HG03175 (cell line): Measurements from ENCODE around the gene MYO3B.
A peak's percentile ranks its signal among the peaks of the same experiment; 100 is the strongest.
"Not testable (repeated sequence)": the region's sequence is repeated elsewhere in the genome, so short reads cannot be mapped to it uniquely, and the experiment has no call there.

ENCODE experiments used
- ATAC-seq: cut with Tn5 transposase; IDR thresholded peaks from one replicate; pipeline ENCODE4 v1.9.1; 2021; ENCODE audit warnings: mild to moderate bottlenecking, moderate library complexity; ENCODE audit not compliant: unreplicated experiment

The MYO3B gene

DNA sequence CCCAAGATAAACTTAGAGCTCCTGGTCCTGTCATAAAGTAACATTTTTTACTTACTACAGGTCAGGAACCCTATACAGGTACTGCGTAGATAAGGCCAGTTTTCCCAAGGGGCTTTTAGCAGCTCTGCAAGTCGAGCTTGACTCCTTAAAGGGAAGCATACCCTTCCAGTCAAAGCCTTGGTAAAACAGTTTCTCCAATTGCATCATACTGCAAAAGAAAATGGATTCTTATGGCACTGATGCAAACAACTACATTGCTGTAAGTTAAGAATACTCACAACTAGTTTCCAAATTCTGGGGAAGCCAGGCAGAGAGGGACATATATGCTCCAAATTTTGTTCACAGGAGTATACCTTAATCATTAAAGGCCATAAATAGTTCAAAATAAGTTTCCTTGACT, 31.0 kb downstream of the MYO3B start:
- ATAC-seq, result no peak

DNA sequence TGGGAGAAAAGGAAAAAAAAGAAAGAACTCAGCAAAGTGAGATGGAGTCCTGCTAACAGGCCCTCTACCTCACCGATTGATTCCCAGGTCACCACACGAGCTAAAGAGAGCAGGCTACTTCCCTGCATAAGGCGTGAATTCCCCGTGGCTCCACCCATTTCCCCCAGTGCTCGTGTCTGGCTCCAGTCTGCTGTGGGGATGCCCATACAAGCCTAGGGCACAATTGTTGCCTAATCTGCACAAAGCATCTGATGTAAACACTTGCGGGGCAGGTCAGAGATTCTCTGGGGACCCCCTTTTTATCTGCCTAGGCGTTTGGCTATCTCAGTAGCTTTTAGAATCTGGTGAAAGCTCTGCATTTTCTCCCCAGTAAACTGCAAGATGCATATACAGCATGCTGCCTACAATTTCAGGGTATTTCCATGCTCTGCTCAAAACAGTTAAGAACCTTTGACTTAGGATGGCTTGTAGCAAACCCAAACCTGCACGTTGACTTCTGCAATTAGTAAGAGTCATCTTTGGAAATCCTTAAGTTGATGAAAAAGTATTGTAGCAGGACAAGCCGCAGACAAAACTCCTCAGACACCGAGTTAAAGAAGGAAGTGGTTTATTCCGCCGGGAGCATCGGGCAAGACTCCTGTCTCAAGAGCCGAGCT, 34.8 kb downstream of the MYO3B start:
- no peak for ATAC-seq

DNA sequence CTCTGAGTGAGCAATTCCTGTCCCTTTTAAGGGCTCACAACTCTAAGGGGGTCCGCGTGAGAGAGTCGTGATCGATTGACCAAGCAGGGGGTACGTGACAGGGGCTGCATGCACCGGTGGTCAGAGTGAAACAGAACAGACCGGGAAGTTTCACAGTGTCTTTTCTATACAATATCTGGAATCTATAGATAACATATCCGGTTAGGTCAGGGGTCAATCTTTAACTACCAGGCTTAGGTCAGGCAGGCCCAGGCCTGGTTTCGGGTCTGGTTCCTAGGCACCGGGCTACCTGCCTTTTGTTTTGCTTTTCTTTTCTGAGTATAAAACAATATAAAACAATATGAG, 35.3 kb downstream of the MYO3B start:
- ATAC-seq, result not testable (repeated sequence)

DNA sequence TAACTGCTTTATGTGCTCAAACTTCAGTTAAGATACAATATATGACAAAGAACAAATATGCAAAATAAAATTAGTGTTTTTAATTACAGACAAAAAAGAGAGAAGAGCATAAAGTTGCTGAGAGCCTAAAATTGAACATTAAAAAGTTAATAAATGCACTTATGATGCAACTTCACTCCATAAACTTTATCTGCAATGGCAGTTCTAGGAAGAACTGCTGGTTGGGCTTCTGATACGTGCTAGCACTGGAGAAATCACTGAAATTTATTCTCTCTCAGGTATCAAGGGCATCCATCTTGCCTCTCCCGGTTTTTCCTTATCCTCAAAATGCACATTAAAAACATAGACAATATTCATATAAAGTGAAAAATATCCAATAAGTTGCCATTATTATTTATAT, 35.7 kb downstream of the MYO3B start:
- ATAC-seq, result no peak

DNA sequence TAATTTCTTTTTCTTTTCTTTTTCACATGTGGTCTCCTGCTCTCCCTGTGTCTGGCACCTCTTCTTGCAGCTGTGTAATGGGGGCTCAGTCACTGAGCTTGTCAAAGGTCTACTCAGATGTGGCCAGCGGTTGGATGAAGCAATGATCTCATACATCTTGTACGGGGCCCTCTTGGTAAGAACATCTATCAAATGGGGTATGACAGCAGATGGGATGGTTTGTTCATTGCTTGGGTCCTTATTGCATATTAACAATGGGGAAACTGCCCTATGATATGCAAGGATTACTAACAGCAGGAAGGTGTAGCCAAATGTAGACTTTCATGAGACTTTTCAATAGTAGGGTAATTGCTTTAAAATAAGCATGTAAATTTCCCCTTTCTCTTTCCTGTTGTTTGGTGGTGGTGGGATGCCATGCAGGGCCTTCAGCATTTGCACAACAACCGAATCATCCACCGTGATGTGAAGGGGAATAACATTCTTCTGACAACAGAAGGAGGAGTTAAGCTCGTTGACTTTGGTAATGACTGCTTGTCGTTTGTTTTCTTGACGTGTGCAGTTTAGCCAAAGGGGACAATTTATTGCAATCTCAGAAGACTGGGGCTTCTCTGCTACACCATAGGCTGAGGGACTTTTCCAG, 36.5 kb downstream of the MYO3B start:
- no peak for ATAC-seq

DNA sequence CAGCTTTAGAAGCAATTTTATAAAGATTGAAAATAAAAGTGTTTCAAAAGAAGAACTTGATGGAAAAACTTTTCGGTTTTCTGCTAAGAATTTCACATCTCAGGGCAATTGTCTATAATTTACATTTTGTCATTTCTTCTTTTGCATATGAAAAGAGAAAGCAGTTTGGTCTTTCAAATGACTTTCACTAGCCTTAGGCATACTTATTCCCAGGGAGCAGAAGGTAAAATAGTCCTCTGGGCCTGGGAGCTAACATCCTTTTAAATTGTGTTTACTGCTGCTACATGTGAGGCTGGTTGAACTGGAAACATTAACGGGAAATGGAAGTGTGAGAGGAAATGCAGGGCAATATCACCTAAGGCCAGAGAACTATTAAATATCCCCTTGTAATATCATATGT, 37.1 kb downstream of the MYO3B start:
- no peak for ATAC-seq

DNA sequence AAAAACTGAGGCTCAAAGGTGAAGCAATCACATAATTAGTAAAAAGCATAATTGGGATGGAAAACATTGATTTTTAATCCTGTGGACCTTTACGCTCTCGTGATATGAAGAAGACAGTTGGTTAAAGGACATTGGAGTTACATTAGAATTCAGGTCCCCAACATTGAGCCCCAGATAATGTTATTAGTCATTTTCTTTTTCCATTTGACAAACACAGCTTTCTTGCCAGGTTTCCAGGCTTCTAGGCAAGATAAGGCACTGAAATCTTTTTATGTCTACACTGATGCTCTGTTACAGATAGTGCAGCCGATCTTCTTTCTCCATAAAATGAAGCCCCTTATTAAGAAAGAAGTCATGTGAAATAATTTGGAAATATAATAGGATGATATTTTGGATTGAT, 38.5 kb downstream of the MYO3B start:
- ATAC-seq, result no peak

DNA sequence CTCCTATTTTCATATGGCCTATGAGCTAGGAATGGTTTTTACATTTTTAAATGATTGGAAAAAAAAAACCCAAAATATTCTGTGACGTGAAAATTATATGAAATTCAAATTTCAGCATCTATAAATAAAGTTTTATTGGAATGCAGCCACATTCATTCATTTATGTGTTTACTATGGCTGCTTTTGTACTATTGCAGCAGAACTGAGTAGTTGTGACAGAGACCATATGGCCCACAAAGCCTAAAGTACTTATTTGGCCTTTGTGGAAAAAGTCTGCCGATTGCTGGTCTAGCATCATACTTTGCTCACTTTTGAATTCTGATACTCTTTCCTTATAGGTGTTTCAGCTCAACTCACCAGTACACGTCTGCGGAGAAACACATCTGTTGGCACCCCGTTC, 39.0 kb downstream of the MYO3B start:
- no peak for ATAC-seq

DNA sequence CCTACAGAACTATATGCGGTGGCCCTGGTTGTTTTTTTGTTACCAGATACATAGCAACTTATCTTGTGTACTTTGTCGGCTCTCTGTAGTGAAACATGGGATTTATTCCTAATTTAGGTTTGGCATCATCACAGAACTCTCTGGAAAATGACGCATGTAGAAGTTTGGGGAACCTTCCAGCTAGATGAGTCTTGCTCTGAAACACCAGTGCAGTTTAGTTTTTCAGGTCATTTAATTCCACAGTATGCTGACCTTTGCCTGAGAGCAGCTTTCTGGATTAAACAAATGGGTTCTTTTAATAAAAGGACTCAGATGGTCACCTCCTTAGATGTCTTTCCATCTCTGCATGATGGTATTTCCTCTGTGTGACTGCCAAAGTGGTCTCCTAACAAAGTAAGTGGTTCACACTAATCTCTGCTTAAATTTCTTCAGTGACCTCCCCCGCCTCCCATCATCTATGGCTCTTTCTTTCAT, 39.9 kb downstream of the MYO3B start:
- no peak for ATAC-seq

DNA sequence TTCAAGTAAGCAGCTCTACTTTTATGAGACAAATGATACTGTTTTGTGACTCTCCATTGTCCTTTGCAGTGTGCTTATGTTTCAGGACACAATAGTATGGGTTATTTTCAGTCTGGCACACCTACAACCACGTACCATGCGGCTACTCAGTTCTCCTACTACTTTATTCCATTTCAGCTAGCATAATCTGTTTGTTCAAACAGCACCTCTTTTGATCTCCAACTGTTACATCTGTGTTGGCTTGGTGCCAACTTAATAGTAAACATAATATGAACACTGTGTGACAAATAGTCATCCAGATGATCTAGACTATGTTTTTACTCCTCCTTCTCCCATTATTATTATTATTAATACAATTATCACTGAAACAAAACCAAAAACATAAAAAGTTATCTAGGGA, 40.5 kb downstream of the MYO3B start:
- no peak for ATAC-seq

DNA sequence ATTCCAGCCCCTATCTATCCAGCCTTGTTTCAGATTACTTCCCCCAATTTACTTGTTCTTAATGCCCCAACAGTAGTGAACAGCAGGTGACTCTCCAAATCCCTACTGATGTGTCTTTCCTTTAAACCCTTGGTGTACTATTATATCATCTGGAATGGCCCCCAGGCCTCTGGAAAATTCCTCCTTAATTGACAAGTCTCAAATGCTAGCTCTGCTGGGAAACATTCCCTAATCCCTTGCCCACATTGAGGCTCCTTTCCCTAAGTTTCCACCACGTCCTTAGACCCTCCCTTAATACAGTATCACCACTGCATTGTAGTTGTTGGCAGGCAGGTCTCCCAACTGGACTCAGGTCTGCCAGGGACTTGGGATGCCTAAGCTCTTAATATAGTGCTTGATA, 41.0 kb downstream of the MYO3B start:
- ATAC-seq, result no peak

DNA sequence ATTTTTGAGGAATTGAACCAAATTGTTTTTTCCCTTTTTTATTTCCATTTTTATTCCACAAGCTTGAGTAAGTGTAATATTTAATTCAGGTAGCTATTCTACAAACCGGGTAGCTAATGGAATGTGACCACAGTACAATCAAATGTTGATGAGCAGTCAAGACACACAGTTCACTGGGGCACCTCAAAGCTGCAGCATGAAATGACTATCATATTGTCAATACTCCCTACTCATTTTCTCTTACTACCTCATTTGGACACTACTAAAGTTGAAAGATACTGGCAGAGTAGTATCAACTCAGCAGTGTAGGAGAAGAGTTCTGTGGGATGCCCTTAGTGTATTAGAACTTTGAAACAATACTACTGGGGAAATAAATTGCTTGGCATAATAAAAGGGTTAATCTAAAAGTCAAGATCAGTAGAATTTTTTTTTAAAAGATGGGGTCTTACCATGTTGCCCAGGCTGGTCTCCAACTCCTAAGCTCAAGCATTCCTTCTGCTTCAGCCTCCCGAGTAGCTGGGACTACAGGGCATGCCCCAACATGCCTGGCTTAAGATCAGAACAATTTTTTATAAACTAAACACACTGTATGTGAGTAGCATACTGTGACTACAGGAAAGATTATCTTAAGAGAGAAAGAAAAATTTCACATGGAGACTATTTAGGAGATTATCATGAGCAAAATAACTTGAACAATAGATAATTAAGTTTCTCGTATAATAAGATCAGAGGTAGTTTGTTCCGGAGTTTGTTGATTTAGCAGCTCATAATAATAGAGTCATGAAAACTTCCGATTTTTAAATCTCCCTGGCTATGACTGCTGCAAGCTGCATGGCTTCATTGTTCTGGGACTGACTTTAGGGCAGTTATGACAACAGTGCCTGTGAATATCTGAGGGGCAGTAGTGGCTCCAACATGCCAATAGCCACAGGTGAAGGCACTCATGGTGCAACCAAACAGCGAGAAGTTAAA, 43.7 kb downstream of the MYO3B start:
- ATAC-seq, result no peak

DNA sequence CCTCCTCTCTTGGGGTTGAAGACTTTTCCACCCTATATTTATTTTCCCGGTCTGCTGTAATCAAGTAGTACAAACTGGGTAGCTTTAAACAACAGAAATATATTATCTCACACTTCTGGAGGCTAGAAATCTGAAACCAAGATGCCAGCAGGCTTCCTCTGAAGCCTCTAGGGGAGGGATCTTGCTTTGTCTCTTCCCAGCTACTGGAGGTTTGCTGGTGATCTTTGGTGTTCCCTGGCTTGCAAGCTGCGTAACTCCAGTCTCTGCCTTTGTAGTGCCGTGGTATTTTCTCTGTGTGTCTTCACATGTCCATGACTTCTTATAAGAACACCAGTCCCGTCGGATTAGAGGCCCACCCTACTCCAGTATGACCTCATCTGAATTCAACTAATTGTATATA, 44.4 kb downstream of the MYO3B start:
- no peak for ATAC-seq

DNA sequence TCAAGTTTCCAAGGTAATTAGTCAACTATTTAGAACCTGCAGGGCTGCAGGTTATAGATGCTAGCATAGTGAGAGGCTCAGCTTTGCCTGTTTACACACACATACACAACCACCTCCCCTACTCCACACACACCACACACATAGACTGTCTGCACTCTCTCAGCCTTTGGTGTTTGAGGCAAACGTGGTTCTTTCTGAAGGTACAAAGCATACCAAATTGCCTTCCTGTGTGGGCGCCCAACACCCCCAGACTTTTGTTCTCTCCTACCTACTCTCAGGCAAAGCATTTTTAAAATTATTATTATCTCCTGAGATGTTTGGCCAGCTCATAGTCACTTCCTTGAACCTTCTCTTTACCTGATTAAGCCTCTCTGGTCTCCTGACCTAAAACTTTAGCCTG, 44.9 kb downstream of the MYO3B start:
- ATAC-seq, result no peak

DNA sequence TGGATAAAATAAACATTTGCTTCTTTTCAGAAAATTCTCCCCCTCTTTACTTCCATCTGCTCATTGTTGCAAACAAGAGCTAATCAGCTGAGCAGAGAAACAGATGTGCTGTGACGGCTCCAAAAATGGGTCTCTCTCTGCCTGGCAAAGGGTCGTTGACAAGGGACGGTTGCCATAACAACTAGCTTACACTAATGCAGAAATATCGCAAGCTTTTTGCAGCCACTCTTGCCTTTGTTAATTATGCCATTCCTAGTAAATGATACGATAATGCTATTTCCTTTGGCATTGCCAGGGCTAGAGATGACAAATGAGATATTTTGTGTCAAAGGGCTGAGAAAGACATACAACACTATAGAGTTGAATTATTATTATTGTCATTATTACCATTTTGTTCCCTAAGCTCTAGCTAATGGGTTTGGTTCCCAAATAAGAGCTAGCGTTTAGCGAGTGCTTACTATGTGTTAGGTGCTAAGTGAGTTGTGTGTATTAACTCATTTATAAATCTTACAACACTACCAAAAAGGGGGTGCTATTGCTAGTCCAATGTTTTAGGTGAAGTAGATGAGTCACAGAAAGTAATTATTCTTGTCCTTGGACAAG, 46.8 kb downstream of the MYO3B start:
- no peak for ATAC-seq

DNA sequence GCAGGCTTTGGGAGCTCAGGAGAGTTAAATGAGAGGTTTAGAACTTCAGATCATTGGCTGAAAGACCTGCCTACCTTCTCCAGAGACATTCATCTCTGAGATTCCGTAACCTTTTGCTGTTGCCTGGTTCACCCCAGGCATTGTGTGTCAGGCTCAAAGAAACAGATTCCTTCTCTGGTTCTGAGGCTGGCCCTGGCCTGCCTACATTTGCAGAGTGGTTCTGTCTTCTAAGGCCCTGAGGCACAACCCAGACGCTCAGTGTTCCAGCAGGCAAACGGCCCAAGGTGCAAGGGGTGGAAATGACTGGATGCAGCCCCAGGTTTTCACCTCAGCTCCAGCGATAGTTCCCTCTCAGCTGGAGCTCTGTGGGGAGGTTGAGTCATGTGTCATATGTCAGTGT, 48.3 kb downstream of the MYO3B start:
- no peak for ATAC-seq

DNA sequence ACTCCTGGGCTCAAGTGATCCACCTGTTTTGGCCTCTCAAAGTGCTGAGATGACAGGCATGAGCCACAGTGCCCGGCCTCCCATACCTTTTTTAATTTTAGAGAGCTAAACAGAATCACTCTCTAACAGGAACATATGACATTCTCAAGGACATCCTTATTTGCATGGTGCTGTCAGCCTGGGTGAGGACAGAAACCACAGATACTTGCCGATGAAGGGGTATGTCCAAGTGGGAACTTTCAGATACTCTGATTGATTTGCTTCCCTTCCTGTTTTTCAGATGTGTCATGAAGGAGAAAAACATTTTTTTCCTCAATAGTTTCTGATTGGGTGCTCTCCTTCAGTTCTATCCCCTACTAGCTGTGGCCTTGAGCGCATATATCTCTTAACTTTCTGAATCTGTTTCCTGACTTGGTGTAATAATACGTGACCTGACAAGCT, 49.6 kb downstream of the MYO3B start:
- ATAC-seq, result peak; percentile 57

DNA sequence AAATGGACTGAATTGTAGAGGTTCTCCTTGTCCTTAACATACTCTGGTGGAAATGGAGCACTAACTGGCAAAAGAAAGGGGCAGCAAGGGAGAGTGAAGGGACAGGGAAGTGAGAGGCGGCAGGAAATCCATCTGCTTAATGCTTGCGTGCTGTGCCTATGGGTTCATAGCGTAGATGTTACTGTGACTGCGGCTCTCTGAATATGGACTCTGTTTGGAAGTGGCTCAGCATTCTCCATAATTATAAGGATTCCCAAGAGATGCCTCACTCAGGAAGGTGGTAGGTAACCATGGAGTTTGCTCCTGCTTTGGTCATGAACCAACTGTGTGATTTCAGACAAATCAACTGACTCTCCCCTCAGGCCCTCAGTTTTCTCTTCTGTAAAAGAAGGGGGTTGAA, 50.0 kb downstream of the MYO3B start:
- ATAC-seq, result no peak

DNA sequence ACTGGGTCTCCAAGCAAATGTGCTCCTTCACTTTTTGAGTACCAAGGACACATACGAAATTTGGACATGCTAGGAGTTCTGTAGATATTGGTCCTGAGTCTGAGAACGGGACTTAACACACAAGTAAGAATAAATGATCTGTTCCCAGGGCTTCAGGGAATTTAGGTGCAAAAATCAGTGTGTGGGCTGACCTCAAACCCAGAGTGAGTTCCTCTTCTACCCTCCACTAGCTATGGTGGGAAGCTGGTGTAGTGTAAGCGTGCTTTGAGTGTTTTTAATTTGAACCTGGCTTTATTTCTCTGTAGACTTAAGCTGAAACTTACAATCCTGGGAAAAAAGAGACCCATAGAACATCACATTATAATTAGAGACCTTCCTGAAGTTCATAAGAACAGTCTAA, 50.5 kb downstream of the MYO3B start:
- no peak for ATAC-seq

DNA sequence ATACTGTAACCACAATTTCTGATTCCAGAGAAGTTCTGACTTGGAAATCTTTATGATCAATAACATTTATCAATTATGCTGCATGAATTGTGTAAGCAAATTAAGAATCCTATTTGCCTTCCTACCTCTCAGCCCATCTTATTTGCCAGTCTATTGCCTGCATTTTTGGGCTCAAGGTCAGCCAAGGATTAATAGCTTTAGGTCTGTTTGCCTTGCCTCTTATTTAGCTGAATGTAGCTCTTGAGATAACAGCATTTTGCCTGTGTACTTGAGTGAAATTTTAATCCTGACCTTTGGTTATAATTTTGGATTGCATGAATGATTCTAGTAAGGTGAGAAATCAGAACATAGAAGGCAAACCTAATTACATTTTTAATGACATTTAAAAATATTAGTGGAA, 51.2 kb downstream of the MYO3B start:
- ATAC-seq, result no peak

DNA sequence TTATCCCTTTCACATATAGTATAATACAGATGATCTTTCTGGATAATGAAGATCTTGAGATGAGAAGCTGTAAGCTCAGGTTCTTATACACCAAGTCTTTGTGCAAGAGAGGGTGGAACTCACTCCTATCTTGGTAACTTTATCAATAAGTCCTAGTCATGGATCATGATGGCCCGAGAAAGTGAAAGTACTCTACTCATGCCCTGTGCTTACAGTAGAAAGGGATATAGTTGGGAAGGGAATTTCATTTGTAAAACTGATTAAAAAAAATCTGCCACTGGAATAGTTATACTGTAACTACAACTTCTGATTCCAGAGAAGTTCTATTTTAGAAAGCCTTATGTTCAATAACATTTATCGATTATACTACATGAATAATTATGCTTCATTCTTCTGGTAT, 51.8 kb downstream of the MYO3B start:
- no peak for ATAC-seq
